Right lobe of liver (tissue), 4 donors: ENCODE results near the gene LRRC8B.

ENCODE experiments used
- CTCF ChIP-seq, 4 donors: fragments of 200-600 bp in 3 of 4; fragments of 450-650 bp in 1 of 4; IDR thresholded peaks; one replicate each; pipeline versions ENCODE4 v1.5.1 to v1.8.0; 2016 to 2022; ENCODE audit warnings: antibody characterized with exemption in 4 of 4, mild to moderate bottlenecking in 2 of 4
- POLR2A ChIP-seq: fragments of 450-650 bp; IDR thresholded peaks from one replicate; pipeline ENCODE4 v1.6.1; 2017; ENCODE audit warnings: antibody characterized with exemption, mild to moderate bottlenecking
- donor health status: DM: no; HTN: no; CAD: no.
- donor health status: DM: no; HTN: no; CAD: no.
- donor health status: DM: no; HTN: yes; CAD: no.

- no peak for TF ChIP-seq CTCF (IDR thresholded peaks at IDR 0.05)
- TF ChIP-seq POLR2A, result no peak
Measured at GRCh38 chr1:89552471-89553081, 27.9 kb downstream of the LRRC8B start.
